Rectal smooth muscle tissue (tissue), 1 donor: Measurements from ENCODE around the gene PDE4D.
"Not testable (repeated sequence)": the region's sequence is repeated elsewhere in the genome, so short reads cannot be mapped to it uniquely, and the experiment has no call there.

Experiments used
- H3K27ac ChIP-seq: one replicate; pipeline ENCODE4 v1.7.0; 2013; ENCODE audit warnings: low read depth, low read length, inconsistent platforms
- H3K27me3 ChIP-seq: one replicate; pipeline ENCODE4 v1.7.0; 2013; ENCODE audit warnings: low read length; ENCODE audit not compliant: control insufficient read depth, insufficient read depth
- H3K36me3 ChIP-seq: one replicate; pipeline ENCODE4 v1.7.0; 2013; ENCODE audit warnings: low read length; ENCODE audit not compliant: control insufficient read depth, insufficient read depth
- H3K4me1 ChIP-seq: one replicate; pipeline ENCODE4 v1.7.0; 2013; ENCODE audit warnings: low read length; ENCODE audit not compliant: control insufficient read depth, insufficient read depth
- H3K4me3 ChIP-seq: one replicate; pipeline ENCODE4 v1.7.0; 2013; ENCODE audit warnings: low read length
- H3K9ac ChIP-seq: one replicate; pipeline ENCODE4 v1.7.0; 2013; ENCODE audit warnings: low read length

PDE4D gene

DNA sequence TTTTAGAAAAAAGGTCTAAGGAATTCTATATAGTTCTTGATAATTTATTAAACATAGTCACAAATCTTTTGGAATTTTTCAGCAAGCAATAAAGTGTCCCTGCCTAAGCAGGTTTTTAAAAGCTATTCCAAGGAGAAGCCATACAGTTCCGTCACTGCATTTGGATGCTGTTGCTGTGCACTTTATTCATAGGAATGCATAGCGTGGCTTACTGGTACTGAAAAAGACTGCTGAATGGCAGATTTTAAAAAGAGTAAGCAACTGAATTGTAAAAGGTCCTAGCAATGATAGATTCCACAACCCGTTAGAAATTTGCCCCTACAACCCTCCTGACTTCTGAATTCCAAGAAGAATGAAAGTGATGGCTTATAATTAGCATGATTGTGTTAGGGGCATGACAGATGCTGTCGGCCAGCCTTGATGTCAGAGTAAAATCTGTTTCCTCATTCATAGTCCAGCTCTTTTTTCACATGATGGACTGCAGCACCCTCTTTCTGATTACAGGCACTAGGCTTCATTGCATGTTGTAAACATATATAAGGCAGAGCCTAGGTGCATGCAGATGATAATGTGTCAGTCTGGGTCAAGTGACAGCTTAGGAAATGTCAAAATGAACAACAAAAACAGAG is 227.0 kb downstream of the PDE4D start:
- Histone ChIP-seq H3K36me3 (no peaks in the 10 kb centered on the region), H3K4me3 (no peak overlapping the region), H3K27ac (no peak overlapping the region), H3K27me3 (no peaks in the 10 kb centered on the region), H3K9ac (no peak overlapping the region), H3K4me1 (peaks cover 9% of the 10 kb centered on the region)

- H3K27me3 ChIP-seq, H3K27ac ChIP-seq, H3K4me3 ChIP-seq, H3K36me3 ChIP-seq, H3K4me1 ChIP-seq, H3K9ac ChIP-seq: not testable (repeated sequence)
These were observed 227.7 kb downstream of the PDE4D start for GRCh38 chr5:59665832-59666203.

GRCh38 chr5:59665086-59665831 is 228.3 kb downstream of the PDE4D start:
- Histone ChIP-seq H3K9ac (no peak overlapping the region), H3K36me3 (no peaks in the 10 kb centered on the region), H3K27ac (no peak overlapping the region), H3K4me3 (no peak overlapping the region), H3K27me3 (no peaks in the 10 kb centered on the region), H3K4me1 (peaks cover 9% of the 10 kb centered on the region)

GRCh38 chr5:59661954-59662615 is 231.4 kb downstream of the PDE4D start:
- no peak overlapping the region for H3K27ac ChIP-seq
- peak overlapping the region; percentile 40 for H3K4me3 ChIP-seq
- H3K4me1 ChIP-seq, result peaks cover 9% of the 10 kb centered on the region

DNA sequence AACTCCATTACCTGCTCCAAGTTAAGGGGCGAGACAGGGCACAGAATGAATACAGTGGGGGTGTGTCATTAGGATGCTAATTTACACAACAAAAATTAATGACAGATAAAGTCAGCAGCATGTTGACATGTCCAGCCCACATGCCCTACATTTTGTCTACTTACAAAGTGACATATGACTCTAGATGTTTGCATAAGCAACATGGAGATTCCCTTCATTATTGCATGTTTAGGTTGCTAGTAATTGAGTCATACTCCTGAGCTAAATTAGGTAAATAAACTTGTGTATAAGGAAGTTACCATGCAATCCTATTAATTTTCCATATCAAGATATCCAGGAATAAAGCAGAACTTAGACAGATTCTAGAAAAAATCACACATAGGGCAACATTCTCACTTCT is 232.2 kb downstream of the PDE4D start:
- Histone ChIP-seq H3K4me1 (peaks cover 6% of the 10 kb centered on the region), H3K27me3 (no peaks in the 10 kb centered on the region), H3K4me3 (no peak overlapping the region), H3K27ac (no peak overlapping the region), H3K9ac (no peak overlapping the region), H3K36me3 (no peaks in the 10 kb centered on the region)

More at GRCh38 chr5:59661954-59662615, 231.4 kb downstream of the PDE4D start:
- Histone ChIP-seq H3K9ac (no peak overlapping the region), H3K36me3 (no peaks in the 10 kb centered on the region), H3K27me3 (no peaks in the 10 kb centered on the region)

GRCh38 chr5:59660737-59661136 is 232.8 kb downstream of the PDE4D start:
- Histone ChIP-seq H3K27ac (no peak overlapping the region), H3K36me3 (no peaks in the 10 kb centered on the region), H3K4me3 (no peak overlapping the region), H3K27me3 (no peaks in the 10 kb centered on the region), H3K4me1 (peaks cover 8% of the 10 kb centered on the region), H3K9ac (no peak overlapping the region)

DNA sequence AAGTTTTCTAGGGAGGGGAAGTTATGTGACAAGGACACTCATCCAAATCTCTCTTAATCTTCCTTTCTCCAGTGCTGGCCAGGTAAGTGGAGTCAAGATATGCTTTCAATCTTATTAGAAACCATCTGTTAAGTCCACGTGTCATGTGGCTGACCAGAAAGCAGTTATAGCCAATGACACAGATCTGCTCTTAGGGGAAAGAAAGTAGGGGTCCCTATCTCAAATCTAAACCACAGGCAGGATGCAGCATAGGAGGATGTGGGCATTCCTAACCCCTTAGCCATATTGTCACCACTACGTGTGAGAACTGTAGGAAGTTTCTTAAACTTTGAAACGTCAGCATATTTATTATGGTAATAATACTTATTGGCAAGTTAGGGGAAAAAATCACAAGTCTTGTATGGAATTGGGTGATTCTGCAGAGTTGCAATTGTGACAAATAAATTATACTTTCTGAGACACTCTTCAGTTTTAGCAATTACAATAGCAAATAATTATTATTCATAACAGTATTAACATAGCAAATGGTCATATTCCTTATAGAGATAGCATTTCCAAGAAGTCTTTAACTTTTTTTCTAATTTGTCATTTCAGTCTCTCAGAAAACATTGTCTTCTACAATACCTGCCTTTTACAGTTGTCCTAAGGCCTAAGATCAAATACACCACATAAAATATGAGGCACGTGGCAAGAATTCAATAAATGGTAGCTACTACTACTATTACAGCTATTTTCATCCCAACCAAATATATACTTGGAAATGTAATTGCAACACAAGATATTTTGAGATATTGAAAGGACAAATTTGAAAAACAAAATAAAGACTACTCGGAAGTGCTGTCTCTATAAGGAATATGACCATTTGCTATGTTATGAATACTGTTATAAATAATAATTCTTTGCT is 236.9 kb downstream of the PDE4D start:
- Histone ChIP-seq H3K27ac (no peak overlapping the region), H3K36me3 (no peaks in the 10 kb centered on the region), H3K4me1 (peaks cover 2% of the 10 kb centered on the region), H3K4me3 (no peak overlapping the region), H3K27me3 (no peaks in the 10 kb centered on the region), H3K9ac (no peak overlapping the region)

DNA sequence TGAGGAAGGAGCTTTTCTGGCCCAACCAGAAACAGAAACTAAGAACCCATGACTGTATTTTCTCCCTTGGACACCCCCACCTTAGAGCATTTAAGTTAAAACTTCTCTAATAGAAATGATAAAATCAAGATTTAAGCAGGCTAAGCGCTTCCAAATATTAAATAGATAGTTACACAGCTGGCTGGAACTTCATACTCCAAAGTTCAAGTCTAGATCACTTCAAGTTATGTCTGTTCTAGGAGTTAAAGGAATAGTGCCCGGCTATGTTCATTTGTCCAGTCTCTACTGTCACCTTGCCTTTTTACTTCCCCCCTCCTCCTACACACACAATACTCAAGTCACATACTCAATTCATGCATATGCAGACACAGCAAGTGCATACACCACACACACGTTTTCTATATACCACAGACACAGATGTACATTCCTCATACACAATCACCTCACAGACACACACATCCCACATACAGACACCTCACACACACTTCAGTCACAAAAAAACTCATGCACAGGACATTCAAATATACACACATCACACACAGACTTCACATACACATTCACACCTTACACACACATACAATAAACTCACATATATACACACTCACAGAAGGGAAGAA is 237.7 kb downstream of the PDE4D start:
- Histone ChIP-seq H3K27ac (no peak overlapping the region), H3K36me3 (no peaks in the 10 kb centered on the region), H3K4me1 (peaks cover 2% of the 10 kb centered on the region), H3K9ac (no peak overlapping the region), H3K4me3 (no peak overlapping the region), H3K27me3 (no peaks in the 10 kb centered on the region)

GRCh38 chr5:59654691-59655090 is 238.8 kb downstream of the PDE4D start:
- Histone ChIP-seq H3K27ac (no peak overlapping the region), H3K9ac (no peak overlapping the region), H3K4me3 (no peak overlapping the region), H3K4me1 (peaks cover 2% of the 10 kb centered on the region), H3K36me3 (no peaks in the 10 kb centered on the region), H3K27me3 (no peaks in the 10 kb centered on the region)

DNA sequence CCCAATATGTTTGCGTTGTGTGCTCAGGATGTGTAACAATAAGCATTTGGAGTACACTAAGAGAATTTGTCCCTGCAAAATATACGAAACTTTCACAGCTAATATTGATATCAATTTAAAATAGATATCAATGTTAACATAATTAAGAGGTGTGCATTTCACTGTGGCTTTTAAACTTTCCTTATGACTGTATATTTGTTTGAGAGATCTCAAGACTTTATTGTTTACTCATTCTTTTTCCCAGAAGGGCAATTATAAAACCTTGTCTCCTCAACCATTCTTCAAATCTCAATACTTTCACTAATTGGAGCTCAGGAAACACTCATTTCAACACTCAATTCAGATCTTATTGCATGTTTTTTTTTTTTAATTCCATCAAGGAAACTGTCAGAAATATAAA is 241.1 kb downstream of the PDE4D start:
- H3K27ac ChIP-seq, result no peak overlapping the region
- H3K27me3 ChIP-seq, result no peaks in the 10 kb centered on the region
- H3K4me1 ChIP-seq, result peaks cover 2% of the 10 kb centered on the region
- H3K9ac ChIP-seq, result no peak overlapping the region
- H3K36me3 ChIP-seq, result no peaks in the 10 kb centered on the region
- H3K4me3 ChIP-seq, result no peak overlapping the region

- H3K4me1 ChIP-seq, result no peaks in the 10 kb centered on the region
- no peaks in the 10 kb centered on the region for H3K36me3 ChIP-seq
- no peak overlapping the region for H3K4me3 ChIP-seq
- no peak overlapping the region for H3K9ac ChIP-seq
- H3K27ac ChIP-seq, result no peak overlapping the region
- no peaks in the 10 kb centered on the region for H3K27me3 ChIP-seq
These were observed 244.3 kb downstream of the PDE4D start for GRCh38 chr5:59648949-59649921.
